AG10803 (cell line): ENCODE data around the gene MYO10.

ENCODE experiments used
- DNase-seq: peaks from one replicate; pipeline ENCODE4 v3.0.0; 2010; ENCODE audit warnings: low read depth
- H3K4me3 ChIP-seq: 2 replicates; pipeline ENCODE4 v1.5.1; 2011; ENCODE audit warnings: mild to moderate bottlenecking, low read length, control low read depth
- CTCF ChIP-seq: conservative IDR thresholded peaks from 2 replicates; pipeline ENCODE4 v1.5.1; 2011; ENCODE audit warnings: mild to moderate bottlenecking, low read length, control low read depth, inconsistent platforms

Gene MYO10

GRCh38 chr5:16886793-16887345 lies 49.2 kb downstream of the MYO10 start:
- no peak for TF ChIP-seq CTCF
- no peak overlapping the region for H3K4me3 ChIP-seq
- no peak for DNase-seq

- DNase-seq, result peak; percentile 94
- TF ChIP-seq CTCF, result no peak
- H3K4me3 ChIP-seq, result no peak overlapping the region
Measured at GRCh38 chr5:16886366-16886736, 49.7 kb downstream of the MYO10 start.

- no peak for DNase-seq
- no peak overlapping the region for H3K4me3 ChIP-seq
- no peak for TF ChIP-seq CTCF
Measured at GRCh38 chr5:16885635-16886365, 50.3 kb downstream of the MYO10 start.

- no peak for DNase-seq
- no peak for TF ChIP-seq CTCF
- H3K4me3 ChIP-seq, result no peak overlapping the region
Measured at GRCh38 chr5:16884595-16884994, 51.5 kb downstream of the MYO10 start.

GRCh38 chr5:16883806-16884205 lies 52.3 kb downstream of the MYO10 start:
- DNase-seq, result peak; percentile 35
- no peak overlapping the region for H3K4me3 ChIP-seq
- no peak for TF ChIP-seq CTCF

- no peak for TF ChIP-seq CTCF
- DNase-seq, result peak; percentile 80
- H3K4me3 ChIP-seq, result no peak overlapping the region
Measured at GRCh38 chr5:16883176-16883575, 52.9 kb downstream of the MYO10 start.

- no peak for DNase-seq
Measured at GRCh38 chr5:16881251-16881650, 54.8 kb downstream of the MYO10 start.

More at GRCh38 chr5:16881251-16881650, 54.8 kb downstream of the MYO10 start:
- no peak for TF ChIP-seq CTCF
- no peak overlapping the region for H3K4me3 ChIP-seq
